Measurements from ENCODE around the gene MRFAP1. TPM values are rescaled to one million over a fixed set of nuclear protein-coding genes. Genes with fewer than 3 reads are reported as not detected.

Gene MRFAP1
- total RNA-seq, 2 experiments from 2014 or later, result 106 to 107 TPM

DNA sequence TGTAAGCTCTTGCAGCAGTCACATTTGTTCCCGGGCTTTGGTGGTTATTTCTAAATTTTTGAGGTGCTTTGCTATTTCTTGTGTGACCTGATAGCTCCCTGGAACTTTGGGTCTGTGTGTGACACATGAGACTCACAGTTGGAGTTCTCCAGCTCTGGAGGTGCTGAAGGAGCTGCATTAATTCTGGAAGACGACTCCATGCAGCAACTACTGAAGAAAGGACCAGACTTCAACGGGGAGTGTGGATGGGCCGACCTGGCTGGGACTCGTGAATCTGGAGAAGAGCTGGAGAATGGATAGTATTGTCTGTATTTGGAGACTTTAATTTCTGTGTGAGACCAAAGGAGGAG, 1.5 kb downstream of the MRFAP1 start:
- DNase-seq (no peak), ATAC-seq (no peak)
- peak overlapping the region; percentile 98 for H3K4me3 Mint-ChIP-seq
- H3K9me3 Mint-ChIP-seq, result peaks cover 1% of the 10 kb centered on the region
- POLR2A ChIA-PET, result interaction anchor here (0.7 to 4.4 kb wide), 8 partner anchors 9 to 169 kb away, joined by 3 to 68 read pairs (median 4); partner anchors contain the start of gene MRFAP1L1
- H3K27me3 Mint-ChIP-seq, result no peaks in the 10 kb centered on the region
- intact Hi-C loops (cut with micrococcal nuclease), result loop anchor here (2.0 kb wide), 1 partner anchor 69 kb away; no protein-coding TSS in a partner anchor
- TF ChIP-seq CTCF (IDR thresholded peaks at IDR 0.05), result no peak
- CTCF ChIA-PET, result interaction anchor here (1.1 to 1.8 kb wide), 9 partner anchors 22 to 427 kb away, joined by 3 to 6 read pairs (median 4); no protein-coding TSS in a partner anchor
- peak overlapping the region; percentile 99 for H3K27ac Mint-ChIP-seq
- H3K4me1 Mint-ChIP-seq (ENCODE audit: low read depth), result peaks cover 29% of the 10 kb centered on the region
- H3K36me3 Mint-ChIP-seq (ENCODE audit: low read depth), result peaks cover 30% of the 10 kb centered on the region

GRCh38 chr4:6643141-6643847, 2.8 kb downstream of the MRFAP1 start:
- DNase-seq, result no peak
- H3K4me3 Mint-ChIP-seq, result no peak overlapping the region
- H3K27ac Mint-ChIP-seq, result peak overlapping the region; percentile 17
- peaks cover 30% of the 10 kb centered on the region for H3K36me3 Mint-ChIP-seq (ENCODE audit: low read depth)
- no peak for TF ChIP-seq CTCF (IDR thresholded peaks at IDR 0.05)
- H3K9me3 Mint-ChIP-seq, result no peaks in the 10 kb centered on the region
- no peaks in the 10 kb centered on the region for H3K27me3 Mint-ChIP-seq
- peaks cover 29% of the 10 kb centered on the region for H3K4me1 Mint-ChIP-seq (ENCODE audit: low read depth)
- no peak for ATAC-seq
- POLR2A ChIA-PET, result interaction anchor here (0.9 to 3.2 kb wide), 5 partner anchors 16 to 67 kb away, joined by 3 to 11 read pairs (median 3); partner anchors contain the start of gene MRFAP1L1
- CTCF ChIA-PET, result interaction anchor here (0.6 to 1.8 kb wide), 5 partner anchors 20 to 332 kb away, joined by 3 to 6 read pairs (median 5); a partner anchor contains a TSS
- intact Hi-C loops (cut with micrococcal nuclease), result no loop called here

DNA sequence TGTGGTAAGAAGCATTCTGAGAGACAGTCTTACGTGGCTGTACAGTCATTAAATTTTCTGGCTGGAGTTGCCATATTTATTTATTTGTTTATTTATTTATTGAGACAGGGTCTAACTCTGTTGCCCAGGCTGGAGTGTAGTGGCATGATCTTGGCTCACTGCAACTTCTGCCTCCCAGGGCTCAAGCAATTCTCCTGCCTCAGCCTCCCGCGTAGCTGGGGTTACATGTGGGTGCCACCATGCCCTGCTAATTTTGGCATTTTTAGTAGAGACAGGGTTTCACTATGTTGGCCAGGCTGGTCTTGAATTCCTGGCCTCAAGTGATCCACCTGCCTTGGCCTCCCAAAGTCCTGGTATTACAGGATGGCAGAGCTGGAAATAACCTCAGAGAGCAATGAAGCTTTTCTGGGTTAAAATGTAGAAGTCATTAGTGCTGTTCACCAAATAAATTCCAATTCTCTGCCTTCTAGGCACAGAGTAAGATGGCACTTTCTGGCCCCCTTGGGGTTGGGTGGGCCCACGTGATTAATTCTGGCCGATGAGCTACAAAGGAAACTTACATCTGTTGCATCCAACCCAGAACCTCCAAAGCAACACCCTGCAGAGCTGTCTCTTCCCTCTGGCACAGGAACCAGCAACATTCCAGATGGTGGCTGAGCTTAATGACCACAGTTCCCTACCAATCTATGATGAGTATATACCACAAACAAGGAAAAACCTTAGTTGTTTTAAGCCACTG, 4.5 kb downstream of the MRFAP1 start:
- CTCF ChIA-PET, result interaction anchor here (1.0 to 1.6 kb wide), 3 partner anchors 9 to 229 kb away, joined by 3 to 4 read pairs (median 3); no protein-coding TSS in a partner anchor
- Mint-ChIP-seq H3K4me3 (no peak overlapping the region), H3K9me3 (no peaks in the 10 kb centered on the region), H3K27ac (no peak overlapping the region), H3K27me3 (no peaks in the 10 kb centered on the region), H3K4me1 (ENCODE audit: low read depth) (peaks cover 26% of the 10 kb centered on the region), H3K36me3 (ENCODE audit: low read depth) (peaks cover 30% of the 10 kb centered on the region)
- intact Hi-C loops (cut with micrococcal nuclease), result no loop called here
- ATAC-seq (no peak), DNase-seq (no peak)
- TF ChIP-seq CTCF (IDR thresholded peaks at IDR 0.05), result no peak
- POLR2A ChIA-PET, result interaction anchor here (3.2 to 3.5 kb wide), 2 partner anchors 13 to 28 kb away, joined by 11 to 19 read pairs; a partner anchor contains a TSS

DNA sequence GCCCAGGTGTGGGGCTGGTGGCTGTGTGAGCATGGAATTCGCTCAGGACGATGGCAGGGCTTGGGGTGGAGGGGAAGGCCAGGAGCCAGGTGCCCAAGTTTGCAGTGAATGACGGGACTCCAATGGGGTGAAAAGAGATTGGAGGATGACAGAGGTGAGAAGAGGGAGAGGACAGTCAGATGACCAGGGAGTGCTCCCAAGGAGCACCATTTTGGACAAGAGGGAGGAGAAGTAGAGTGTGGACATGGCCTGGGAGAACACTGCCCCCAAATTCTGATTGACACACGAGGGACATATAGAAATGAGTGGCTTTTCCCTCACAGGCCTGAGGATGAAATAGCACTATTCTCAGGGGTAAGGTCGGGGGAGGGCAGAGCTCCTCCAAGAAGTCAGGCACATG, 6.7 kb downstream of the MRFAP1 start:
- Mint-ChIP-seq H3K4me1 (ENCODE audit: low read depth) (peaks cover 17% of the 10 kb centered on the region), H3K36me3 (ENCODE audit: low read depth) (peaks cover 13% of the 10 kb centered on the region), H3K9me3 (no peaks in the 10 kb centered on the region), H3K27me3 (no peaks in the 10 kb centered on the region), H3K27ac (no peak overlapping the region), H3K4me3 (no peak overlapping the region)
- POLR2A ChIA-PET, result interaction anchor here (1.2 to 3.5 kb wide), 3 partner anchors 11 to 69 kb away, joined by 3 to 19 read pairs (median 7); partner anchors contain the start of gene BLOC1S4
- CTCF ChIA-PET, result interaction anchor here (1.3 kb wide), 1 partner anchor 16 kb away, joined by 5 read pairs; no protein-coding TSS in a partner anchor
- intact Hi-C loops (cut with micrococcal nuclease), result no loop called here
- TF ChIP-seq CTCF (IDR thresholded peaks at IDR 0.05), result no peak
- DNase-seq (no peak), ATAC-seq (no peak)

Measured in activated CD8-positive, alpha-beta T cell treated with anti-CD3 and anti-CD28 coated beads for 36 hours (primary cell).